NCI-H510A (cell line): ENCODE data around the gene SLC12A3.

Source experiments
- DNase-seq: peaks from one replicate; lab custom pipeline; 2025; lab: John Stamatoyannopoulos, UW

The SLC12A3 gene

GRCh38 chr16:56892705-56893104, 27.7 kb downstream of the SLC12A3 start:
- DNase-seq: no peak

- DNase-seq: no peak
Observed at GRCh38 chr16:56894331-56894917, 29.4 kb downstream of the SLC12A3 start.

- DNase-seq: no peak
Observed at GRCh38 chr16:56895813-56896212, 30.8 kb downstream of the SLC12A3 start.

GRCh38 chr16:56896244-56896643, 31.2 kb downstream of the SLC12A3 start:
- DNase-seq: no peak

- DNase-seq: peak; percentile 14
Observed at GRCh38 chr16:56897026-56897799, 32.2 kb downstream of the SLC12A3 start.

GRCh38 chr16:56898847-56899246, 33.8 kb downstream of the SLC12A3 start:
- no peak for DNase-seq

- no peak for DNase-seq
Observed at GRCh38 chr16:56903866-56904265, 38.9 kb downstream of the SLC12A3 start.

- DNase-seq: no peak
Observed at GRCh38 chr16:56907401-56907800, 42.4 kb downstream of the SLC12A3 start.

- DNase-seq: no peak
Observed at GRCh38 chr16:56909527-56909979, 44.5 kb downstream of the SLC12A3 start.

- DNase-seq: no peak
Observed at GRCh38 chr16:56910112-56910511, 45.1 kb downstream of the SLC12A3 start.

- peak; percentile 9 for DNase-seq
Observed at GRCh38 chr16:56910654-56911539, 45.9 kb downstream of the SLC12A3 start.

GRCh38 chr16:56911771-56912571, 47.0 kb downstream of the SLC12A3 start:
- no peak for DNase-seq

- no peak for DNase-seq
Observed at GRCh38 chr16:56912746-56913708, 48.0 kb downstream of the SLC12A3 start.

GRCh38 chr16:56914896-56915295, 49.9 kb downstream of the SLC12A3 start:
- DNase-seq: no peak

GRCh38 chr16:56915336-56916119, 50.5 kb downstream of the SLC12A3 start:
- no peak for DNase-seq

GRCh38 chr16:56916571-56917403, 51.8 kb downstream of the SLC12A3 start:
- DNase-seq: no peak

- no peak for DNase-seq
Observed at GRCh38 chr16:56918467-56919012, 53.5 kb downstream of the SLC12A3 start.

GRCh38 chr16:56919099-56919800, 54.2 kb downstream of the SLC12A3 start:
- DNase-seq: no peak
